Tibial nerve (tissue), 4 donors: ENCODE results near the gene SLAMF8.

ENCODE experiments used
- CTCF ChIP-seq, 5 experiments: fragments of 200-600 bp in 3 of 5; fragments of 450-650 bp in 2 of 5; sonication (generic) in 3 of 5; IDR thresholded peaks; one replicate each; pipeline ENCODE4 v1.5.1; 2016 to 2019; ENCODE audit warnings: antibody characterized with exemption in 5 of 5, mild to moderate bottlenecking in 3 of 5, moderate library complexity in 2 of 5
- EP300 ChIP-seq, 2 donors: sonication (generic); formaldehyde crosslinking; IDR thresholded peaks; one replicate each; pipeline ENCODE4 v1.6.1; 2017; ENCODE audit warnings: antibody characterized with exemption in 2 of 2, mild to moderate bottlenecking in 1 of 2
- POLR2A ChIP-seq, 2 donors: fragments of 450-650 bp; IDR thresholded peaks; one replicate each; pipeline ENCODE4 v1.6.1; 2017; ENCODE audit warnings: antibody characterized with exemption in 2 of 2, mild to moderate bottlenecking in 2 of 2, moderate library complexity in 2 of 2

GRCh38 chr1:159835862-159836525 is 9.3 kb downstream of the SLAMF8 start:
- TF ChIP-seq CTCF (IDR thresholded peaks at IDR 0.05) (no peak), POLR2A (IDR thresholded peaks at IDR 0.05) (no peak), EP300 (IDR thresholded peaks at IDR 0.05) (no peak)
